Tongue (tissue), 2 donors: ENCODE data around the gene ARRB2. TPM values are rescaled to one million over a fixed set of nuclear protein-coding genes. Genes with fewer than 3 reads are reported as not detected.

Source experiments
- DNase-seq: peaks from one replicate; pipeline ENCODE4 v3.0.0-alpha.2; 2015
- total RNA-seq: library from RNA; depleted of rRNA; stranded (reverse); fragments of >200 nt; gene quantifications from one replicate; pipeline ENCODE4 v1.2.3, GENCODE V29; 2014

ARRB2 gene
- total RNA-seq, 1 donor from 2014 or later: 14.6 TPM

GRCh38 chr17:4766201-4766600 is 55.8 kb downstream of the ARRB2 start:
- DNase-seq: no peak

GRCh38 chr17:4766723-4767122 is 56.3 kb downstream of the ARRB2 start:
- DNase-seq: no peak

- DNase-seq: no peak
Observed at GRCh38 chr17:4768298-4768697, 57.9 kb downstream of the ARRB2 start.

- DNase-seq: no peak
Observed at GRCh38 chr17:4769628-4770027, 59.2 kb downstream of the ARRB2 start.

Other genes with a start within 250 kb of the ARRB2 start
- 19.9 TPM for gene SPNS2, start 211.8 kb upstream of the ARRB2 start, total RNA-seq
- 25.7 TPM for gene MYBBP1A, start 155.2 kb upstream of the ARRB2 start, total RNA-seq
- 10.5 TPM for gene GGT6, start 150.1 kb upstream of the ARRB2 start, total RNA-seq
- 174 TPM for gene SMTNL2, start 126.1 kb upstream of the ARRB2 start, total RNA-seq
- gene ALOX15, start 69.0 kb upstream of the ARRB2 start, total RNA-seq: 0.31 TPM
- 43.6 TPM for gene PELP1, start 6.5 kb upstream of the ARRB2 start, total RNA-seq
- 14.9 TPM for gene MED11, start 20.8 kb downstream of the ARRB2 start, total RNA-seq
- not detected for gene ZMYND15, start 29.2 kb downstream of the ARRB2 start, total RNA-seq
- 4.8 TPM for gene CXCL16, start 29.3 kb downstream of the ARRB2 start, total RNA-seq
- gene TM4SF5, start 61.3 kb downstream of the ARRB2 start, total RNA-seq: not detected
- gene VMO1, start 75.7 kb downstream of the ARRB2 start, total RNA-seq: 13.1 TPM
- not detected for gene GLTPD2, start 78.3 kb downstream of the ARRB2 start, total RNA-seq
- gene PSMB6, start 85.5 kb downstream of the ARRB2 start, total RNA-seq: 79.1 TPM
- gene PLD2, start 96.5 kb downstream of the ARRB2 start, total RNA-seq: 16.1 TPM
- gene MINK1, start 122.7 kb downstream of the ARRB2 start, total RNA-seq: 51.4 TPM
- 5.1 TPM for gene C17orf107, start 188.9 kb downstream of the ARRB2 start, total RNA-seq
- gene CHRNE, start 192.5 kb downstream of the ARRB2 start, total RNA-seq: 3.8 TPM
- not detected for gene GP1BA, start 221.6 kb downstream of the ARRB2 start, total RNA-seq
- 94.6 TPM for gene SLC25A11, start 229.4 kb downstream of the ARRB2 start, total RNA-seq
- 20.3 TPM for gene RNF167, start 229.6 kb downstream of the ARRB2 start, total RNA-seq
- 168 TPM for gene PFN1, start 237.9 kb downstream of the ARRB2 start, total RNA-seq
- gene ENO3, start 240.5 kb downstream of the ARRB2 start, total RNA-seq: 4,089 TPM